Esophagus squamous epithelium (tissue), 4 donors: Measurements from ENCODE around the gene TRIM63.

Experiments
- CTCF ChIP-seq, 6 experiments: fragments of 450-650 bp in 4 of 6; fragments of 200-600 bp in 2 of 6; sonication (generic) in 2 of 6; IDR thresholded peaks; one replicate each; pipeline ENCODE4 v1.5.1; 2016 to 2019; ENCODE audit warnings: antibody characterized with exemption in 6 of 6, mild to moderate bottlenecking in 4 of 6, moderate library complexity in 4 of 6
- POLR2A ChIP-seq, 4 donors: fragments of 450-650 bp; IDR thresholded peaks; one replicate each; pipeline ENCODE4 v1.6.1; 2017; ENCODE audit warnings: antibody characterized with exemption in 4 of 4, mild to moderate bottlenecking in 4 of 4, moderate library complexity in 3 of 4

- no peak for TF ChIP-seq CTCF (IDR thresholded peaks at IDR 0.05)
- no peak for TF ChIP-seq POLR2A (IDR thresholded peaks at IDR 0.05)
Observed at GRCh38 chr1:26037904-26038303, 29.5 kb downstream of the TRIM63 start.
